ENCODE measurements around the gene ANKRD52.

- TF ChIP-seq CTCF (IDR thresholded peaks at IDR 0.05) (no peak), POLR2AphosphoS5 (IDR thresholded peaks at IDR 0.05) (no peak), POLR2A (IDR thresholded peaks at IDR 0.05) (no peak)
These were observed 3.5 kb upstream of the ANKRD52 start for GRCh38 chr12:56261503-56262232.

Data from suprapubic skin (tissue), 4 donors.